ENCODE results near the gene CUEDC2.

DNA sequence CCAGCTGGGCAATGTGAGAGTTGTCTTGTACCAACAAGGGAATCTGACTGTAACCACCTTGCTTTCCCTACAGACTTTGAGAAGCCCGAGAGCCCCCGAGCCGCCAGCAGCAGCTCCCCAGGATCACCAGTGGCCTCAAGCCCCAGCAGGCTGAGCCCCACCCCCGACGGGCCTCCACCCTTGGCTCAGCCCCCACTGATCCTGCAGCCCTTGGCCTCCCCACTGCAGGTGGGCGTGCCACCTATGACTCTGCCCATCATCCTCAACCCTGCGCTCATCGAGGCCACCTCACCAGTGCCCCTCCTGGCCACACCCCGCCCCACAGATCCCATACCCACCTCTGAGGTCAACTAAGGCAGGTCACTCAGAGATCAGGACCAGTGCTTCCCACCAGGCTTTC lies 50.4 kb downstream of the CUEDC2 start:
- TF ChIP-seq, protein P1, sequence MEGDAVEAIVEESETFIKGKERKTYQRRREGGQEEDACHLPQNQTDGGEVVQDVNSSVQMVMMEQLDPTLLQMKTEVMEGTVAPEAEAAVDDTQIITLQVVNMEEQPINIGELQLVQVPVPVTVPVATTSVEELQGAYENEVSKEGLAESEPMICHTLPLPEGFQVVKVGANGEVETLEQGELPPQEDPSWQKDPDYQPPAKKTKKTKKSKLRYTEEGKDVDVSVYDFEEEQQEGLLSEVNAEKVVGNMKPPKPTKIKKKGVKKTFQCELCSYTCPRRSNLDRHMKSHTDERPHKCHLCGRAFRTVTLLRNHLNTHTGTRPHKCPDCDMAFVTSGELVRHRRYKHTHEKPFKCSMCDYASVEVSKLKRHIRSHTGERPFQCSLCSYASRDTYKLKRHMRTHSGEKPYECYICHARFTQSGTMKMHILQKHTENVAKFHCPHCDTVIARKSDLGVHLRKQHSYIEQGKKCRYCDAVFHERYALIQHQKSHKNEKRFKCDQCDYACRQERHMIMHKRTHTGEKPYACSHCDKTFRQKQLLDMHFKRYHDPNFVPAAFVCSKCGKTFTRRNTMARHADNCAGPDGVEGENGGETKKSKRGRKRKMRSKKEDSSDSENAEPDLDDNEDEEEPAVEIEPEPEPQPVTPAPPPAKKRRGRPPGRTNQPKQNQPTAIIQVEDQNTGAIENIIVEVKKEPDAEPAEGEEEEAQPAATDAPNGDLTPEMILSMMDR (IDR thresholded peaks at IDR 0.05) = no peak
- TF ChIP-seq POLR2A (IDR thresholded peaks at IDR 0.05) = no peak

Measured in testis (tissue), 2 donors.